NCI-H1048 (cell line): ENCODE results near the gene GDF11.
"Not testable (repeated sequence)": the region's sequence is repeated elsewhere in the genome, so short reads cannot be mapped to it uniquely, and the experiment has no call there.

Experiments used
- DNase-seq: peaks from one replicate; lab custom pipeline; 2025; lab: John Stamatoyannopoulos, UW

Gene GDF11

DNA sequence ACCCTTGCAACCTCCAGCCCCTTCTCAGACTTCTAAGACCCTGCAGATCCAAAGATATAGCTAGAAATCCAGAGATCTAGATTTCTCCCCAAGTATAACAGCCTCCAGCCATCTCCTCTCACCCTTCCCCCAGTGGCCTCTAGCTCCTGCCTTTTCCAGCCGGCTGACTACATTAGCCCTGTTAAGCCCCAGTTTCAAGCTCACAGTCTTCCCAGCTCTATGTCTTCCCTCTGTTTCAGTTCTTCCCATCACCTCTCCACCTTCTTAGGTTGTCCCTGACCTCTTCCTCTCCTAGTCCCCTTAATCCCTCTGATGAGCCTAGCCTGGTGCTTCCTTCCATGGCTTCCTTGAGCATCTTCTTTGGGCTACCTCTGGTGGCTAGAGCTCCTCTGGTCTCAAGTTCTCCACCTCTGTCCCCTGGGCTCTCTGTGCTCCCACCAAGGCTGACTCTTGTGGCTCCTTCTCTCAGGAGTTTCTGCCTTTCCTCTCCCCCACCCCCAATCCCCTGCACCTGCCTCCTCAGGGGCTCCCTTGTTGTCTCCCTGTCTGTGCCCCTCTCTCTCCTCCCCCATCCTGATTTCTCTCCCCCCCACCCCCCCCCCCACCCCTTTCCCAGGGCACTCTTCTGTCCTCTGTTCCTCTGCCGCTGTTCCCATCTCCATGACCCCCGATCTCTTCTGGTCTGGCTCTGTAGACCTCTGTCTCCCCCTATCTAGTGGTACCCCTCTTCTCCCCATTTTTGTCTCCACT, 816 bp upstream of the GDF11 start:
- no peak for DNase-seq

- no peak for DNase-seq
These were observed 751 bp downstream of the GDF11 start for GRCh38 chr12:55743406-55744339.

DNA sequence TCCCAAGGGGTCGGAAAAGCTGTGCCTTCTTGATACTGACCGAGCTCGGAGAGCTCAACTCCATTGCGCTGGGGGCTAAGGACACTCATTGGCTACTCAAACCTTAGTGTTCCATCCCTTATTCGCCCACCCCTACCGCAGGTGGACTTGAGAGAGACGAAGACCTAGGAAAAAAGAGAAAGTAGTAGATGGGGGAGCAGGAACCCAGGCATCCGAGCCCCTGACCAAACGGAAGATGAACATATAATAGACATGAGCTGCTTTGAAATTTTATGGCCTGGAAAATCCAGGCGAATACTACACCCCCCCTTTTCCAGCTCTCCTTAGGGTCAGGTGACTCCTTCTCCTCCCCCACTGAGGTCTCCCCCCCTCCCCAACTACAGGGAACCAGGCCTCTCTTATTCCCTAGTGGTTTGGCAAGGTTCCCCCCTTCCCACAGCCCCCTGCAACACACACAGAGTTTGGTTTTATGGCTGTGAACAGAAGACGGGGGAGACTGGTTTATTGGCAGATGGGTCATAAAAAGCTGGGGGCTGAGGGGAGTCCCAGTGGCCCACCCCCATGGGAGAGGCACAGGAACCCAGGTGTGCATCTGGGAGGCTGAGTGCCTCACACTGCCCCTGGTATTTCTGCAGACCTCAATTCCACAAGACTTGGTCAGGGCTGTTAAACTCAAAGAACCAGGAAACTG, 1.6 kb downstream of the GDF11 start:
- DNase-seq, result no peak

- no peak for DNase-seq
These were observed 2.6 kb downstream of the GDF11 start for GRCh38 chr12:55745361-55746173.

DNA sequence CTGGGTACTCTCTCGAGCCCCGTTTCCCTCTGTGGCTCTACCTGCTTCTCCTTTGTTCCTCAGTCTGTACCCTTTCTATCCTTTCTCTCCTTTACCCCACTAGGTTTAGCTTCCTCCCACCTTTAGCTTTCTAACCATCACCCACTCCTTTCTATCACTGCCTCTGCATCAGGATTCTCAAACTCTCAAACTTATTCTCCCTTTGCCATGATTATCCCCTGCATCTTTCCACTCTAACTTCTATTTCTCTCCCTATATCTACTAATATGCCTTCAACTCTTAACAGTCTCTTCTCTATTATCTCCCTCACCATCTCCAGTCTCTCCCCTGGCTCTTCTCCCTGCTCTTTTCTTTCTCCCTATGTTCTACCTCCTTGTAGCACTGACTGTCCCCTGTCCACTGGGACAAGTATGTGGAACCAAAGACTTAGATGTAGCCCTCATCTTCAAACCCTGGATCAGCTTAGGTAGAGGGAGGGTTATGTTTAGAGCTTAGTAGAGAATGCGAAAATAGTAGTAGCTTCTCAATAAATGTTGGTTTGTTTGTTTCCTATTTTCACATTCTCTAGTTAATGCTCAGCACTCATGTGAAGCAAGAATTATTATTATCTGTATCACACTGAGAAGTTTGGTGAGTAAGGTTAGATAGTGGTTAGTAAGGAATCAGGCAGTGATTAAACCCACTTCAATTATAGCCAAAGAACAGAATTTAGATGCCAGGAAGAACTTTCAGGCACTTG, 3.4 kb downstream of the GDF11 start:
- no peak for DNase-seq

DNA sequence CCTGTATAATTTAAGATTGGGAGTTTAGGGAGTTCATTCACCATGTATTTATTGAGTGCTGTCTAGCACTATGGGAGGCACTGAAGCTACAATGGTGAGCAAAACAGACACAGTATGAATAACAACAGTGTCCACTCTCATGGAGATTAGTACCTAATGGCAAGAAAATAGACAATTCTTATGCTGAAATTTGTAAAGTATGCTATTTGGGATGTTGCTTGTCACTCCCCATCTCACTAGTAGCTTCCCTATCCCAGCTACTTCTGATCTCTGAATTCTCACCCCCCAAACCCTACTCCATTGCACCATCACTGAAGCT, 4.0 kb downstream of the GDF11 start:
- no peak for DNase-seq

- no peak for DNase-seq
These were observed 5.5 kb downstream of the GDF11 start for GRCh38 chr12:55748230-55748993.

GRCh38 chr12:55755246-55755645, 12.3 kb downstream of the GDF11 start:
- DNase-seq, result no peak

DNA sequence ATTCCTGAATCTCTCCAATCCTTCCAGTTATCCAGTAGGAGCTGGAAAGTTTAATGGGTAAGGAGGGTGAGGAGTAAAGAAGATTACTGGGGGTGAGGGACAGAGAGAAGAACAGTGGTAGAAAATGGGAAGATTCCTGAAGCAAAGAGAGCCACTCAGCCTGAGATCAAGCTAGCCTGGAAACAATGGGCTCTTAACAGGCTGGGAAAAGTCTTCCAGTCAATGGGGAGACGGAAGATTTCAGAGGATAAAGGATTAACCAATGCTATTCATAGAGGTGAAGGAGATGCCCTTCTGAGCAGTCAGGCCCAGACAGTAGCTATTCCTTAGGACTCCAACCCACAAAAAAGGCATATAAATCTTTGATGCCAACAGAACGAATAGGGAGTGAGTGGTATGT, 14.8 kb downstream of the GDF11 start:
- DNase-seq, result no peak

- DNase-seq, result not testable (repeated sequence)
These were observed 15.7 kb downstream of the GDF11 start for GRCh38 chr12:55758575-55758974.

- DNase-seq, result no peak
These were observed 17.7 kb downstream of the GDF11 start for GRCh38 chr12:55760663-55761062.

DNA sequence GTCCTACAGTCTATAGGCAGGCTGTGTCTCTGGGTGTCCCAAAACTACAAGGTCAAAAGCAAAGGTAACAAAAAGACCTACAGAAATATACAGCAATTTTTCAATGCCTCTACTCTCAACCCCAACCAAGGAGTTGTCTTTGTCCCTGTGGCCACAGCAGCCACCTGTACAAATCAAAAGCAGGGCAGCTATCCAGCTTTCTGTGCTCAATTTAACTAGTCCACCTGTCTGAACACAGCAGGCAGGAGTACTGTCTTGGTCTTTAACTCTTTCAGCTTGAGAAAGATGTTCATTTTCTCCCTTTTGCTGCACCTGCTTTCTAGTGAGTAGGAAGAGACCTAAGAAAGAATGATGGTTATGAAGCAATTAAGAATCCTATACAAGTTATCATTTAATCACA, 19.7 kb downstream of the GDF11 start:
- no peak for DNase-seq

GRCh38 chr12:55765736-55766290, 22.9 kb downstream of the GDF11 start:
- DNase-seq, result no peak

- DNase-seq, result no peak
These were observed 24.2 kb downstream of the GDF11 start for GRCh38 chr12:55767156-55767555.

DNA sequence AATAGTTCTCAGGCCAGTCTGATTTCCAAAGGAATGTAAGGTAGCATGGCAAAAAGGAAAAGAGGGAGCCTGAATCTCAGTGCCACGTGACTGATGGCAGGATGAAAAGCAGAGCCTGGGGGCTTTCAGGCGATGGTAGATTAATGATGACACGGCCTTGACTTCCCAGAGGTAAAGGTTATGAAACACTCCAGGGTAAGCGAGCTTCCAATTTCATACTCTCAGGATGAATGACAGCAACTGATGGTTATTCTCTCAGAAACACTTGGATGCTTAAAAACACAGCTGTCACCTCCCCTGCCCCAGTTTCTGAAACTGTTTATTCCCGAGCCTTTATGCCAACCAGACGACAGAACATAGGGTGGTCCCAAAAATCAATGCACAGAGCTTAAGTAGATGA, 28.8 kb downstream of the GDF11 start:
- no peak for DNase-seq

DNA sequence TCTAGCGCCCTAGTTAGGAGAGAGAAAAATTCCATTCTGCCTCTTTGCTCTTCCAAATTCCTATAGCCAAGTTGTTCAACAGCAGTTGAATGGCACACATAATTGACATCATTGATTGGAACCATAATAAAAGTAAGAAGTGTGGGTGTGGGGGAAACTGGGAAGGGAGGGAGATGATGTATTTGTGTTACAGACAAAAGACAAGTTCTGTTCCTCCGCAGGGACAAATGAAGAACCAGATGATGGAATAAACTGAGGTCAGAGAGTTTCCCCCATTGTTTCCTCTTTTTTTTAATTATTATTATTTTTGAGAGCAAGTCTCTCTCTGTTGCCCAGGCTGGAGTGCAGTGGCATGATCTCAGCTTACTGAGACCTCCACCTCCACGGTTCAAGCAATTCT, 34.9 kb downstream of the GDF11 start:
- DNase-seq, result no peak

- no peak for DNase-seq
These were observed 37.8 kb downstream of the GDF11 start for GRCh38 chr12:55780685-55781084.

DNA sequence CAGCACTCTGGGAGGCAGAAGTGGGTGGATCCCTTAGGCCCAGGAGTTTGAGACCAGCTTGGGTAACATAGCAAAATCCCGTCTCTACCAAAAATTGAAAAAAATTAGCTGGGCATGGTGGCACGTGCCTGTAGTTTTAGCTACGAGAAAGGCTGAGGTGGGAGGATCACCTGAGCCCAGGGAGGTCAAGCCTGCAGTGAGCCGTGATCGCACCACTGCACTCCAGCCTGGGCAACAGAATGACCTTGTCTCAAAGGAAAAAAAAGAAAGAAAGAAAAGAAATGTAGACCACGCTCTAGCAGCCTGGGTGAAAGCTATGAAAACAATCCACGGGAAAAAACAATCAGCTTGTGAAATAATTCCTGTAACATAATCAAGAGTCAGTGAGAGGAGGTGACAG, 45.6 kb downstream of the GDF11 start:
- no peak for DNase-seq

- DNase-seq, result no peak
These were observed 46.2 kb downstream of the GDF11 start for GRCh38 chr12:55789171-55789570.

DNA sequence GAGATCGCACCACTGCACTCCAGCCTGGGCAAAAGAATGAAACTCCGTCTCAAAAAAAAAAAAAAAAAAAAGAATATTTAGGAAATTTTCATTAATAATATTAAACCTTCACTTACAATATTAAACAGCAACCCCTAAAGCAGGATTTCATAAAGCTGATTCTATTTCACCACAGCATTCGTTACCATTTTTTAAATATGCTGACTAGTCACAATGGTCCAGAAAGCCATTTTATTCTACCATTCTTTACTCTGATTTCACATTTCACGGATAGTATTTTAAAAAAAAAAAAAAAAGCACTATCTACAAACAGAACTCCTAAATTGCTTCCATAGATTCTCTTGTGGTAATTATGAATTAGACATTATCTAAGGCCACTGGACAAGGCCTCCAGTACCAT, 47.0 kb downstream of the GDF11 start:
- no peak for DNase-seq
